NCI-H2171 (cell line): ENCODE measurements around the gene RIMS3.

Source experiments
- DNase-seq: peaks from one replicate; lab custom pipeline; 2025; lab: John Stamatoyannopoulos, UW

Gene RIMS3

DNA sequence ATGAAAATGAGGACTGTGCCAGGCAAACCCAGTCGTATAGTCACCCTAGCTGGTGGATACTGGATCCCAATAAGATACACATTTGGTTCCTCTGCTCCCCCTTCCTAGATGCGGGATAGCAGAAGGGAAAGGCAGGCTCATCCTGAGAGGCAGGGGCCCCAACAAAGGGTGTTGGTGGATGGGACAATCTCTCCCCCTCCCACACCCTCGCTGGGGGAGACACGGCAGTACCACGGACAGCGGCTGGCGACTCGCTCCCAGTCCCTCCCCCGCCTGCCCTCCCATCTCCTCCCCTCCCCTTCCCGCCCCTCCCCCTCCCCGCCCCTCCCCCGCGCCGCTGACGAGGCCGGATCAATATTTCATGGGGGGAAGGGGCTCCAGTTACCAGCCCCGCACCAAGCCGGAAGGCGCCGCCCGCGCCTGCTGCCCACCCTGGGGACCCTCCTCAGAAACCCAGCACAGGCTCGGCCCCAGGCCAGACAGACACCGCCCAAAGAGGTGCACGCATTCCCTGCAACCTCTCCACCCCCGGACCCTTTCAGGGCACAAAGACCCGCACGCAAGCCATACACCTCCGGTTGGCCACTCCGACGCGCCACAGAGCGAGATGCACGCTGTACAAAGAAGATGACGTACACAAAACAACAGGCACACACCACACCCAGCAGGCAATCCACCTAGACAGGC is 11.5 kb downstream of the RIMS3 start:
- DNase-seq = no peak

DNA sequence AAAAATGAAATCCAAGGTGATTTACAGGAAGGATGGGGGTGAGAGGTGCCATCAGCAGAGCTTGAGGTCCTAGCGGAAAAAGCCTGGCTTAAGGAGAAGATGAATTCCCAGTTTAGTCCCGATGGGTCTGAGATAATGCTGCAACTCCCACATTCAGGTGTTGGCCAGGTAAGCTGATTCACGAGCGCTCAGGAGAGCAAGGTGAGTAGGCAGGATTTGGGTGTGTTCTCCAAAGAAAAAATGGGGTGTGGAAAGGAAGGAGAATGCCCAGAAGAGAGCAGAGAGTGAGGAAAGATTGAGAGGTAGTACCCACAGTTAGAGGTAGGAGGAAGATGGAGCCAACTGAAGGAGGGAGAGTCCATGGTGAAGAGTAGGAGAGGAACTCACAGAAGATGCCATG is 12.5 kb downstream of the RIMS3 start:
- DNase-seq = no peak

DNA sequence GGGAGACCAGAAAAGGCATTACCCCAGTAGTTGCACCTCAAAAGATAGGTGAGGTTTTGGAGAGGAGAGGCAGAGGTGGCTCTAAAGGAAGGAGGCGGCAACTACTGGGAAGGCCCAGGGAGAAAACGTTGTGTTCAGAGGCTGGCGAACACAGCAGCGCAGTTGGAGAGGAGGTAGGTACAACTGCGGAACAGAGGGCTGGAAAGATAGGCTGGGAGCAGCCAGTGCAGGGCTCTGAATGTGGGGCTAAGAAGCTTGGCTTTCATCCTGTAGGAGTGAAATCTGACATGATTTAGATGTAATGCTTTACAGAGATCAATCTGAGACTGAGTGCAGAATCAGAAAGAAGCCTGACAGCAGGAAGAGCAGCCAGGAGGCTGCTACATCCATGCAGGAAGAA is 13.0 kb downstream of the RIMS3 start:
- DNase-seq = no peak

DNA sequence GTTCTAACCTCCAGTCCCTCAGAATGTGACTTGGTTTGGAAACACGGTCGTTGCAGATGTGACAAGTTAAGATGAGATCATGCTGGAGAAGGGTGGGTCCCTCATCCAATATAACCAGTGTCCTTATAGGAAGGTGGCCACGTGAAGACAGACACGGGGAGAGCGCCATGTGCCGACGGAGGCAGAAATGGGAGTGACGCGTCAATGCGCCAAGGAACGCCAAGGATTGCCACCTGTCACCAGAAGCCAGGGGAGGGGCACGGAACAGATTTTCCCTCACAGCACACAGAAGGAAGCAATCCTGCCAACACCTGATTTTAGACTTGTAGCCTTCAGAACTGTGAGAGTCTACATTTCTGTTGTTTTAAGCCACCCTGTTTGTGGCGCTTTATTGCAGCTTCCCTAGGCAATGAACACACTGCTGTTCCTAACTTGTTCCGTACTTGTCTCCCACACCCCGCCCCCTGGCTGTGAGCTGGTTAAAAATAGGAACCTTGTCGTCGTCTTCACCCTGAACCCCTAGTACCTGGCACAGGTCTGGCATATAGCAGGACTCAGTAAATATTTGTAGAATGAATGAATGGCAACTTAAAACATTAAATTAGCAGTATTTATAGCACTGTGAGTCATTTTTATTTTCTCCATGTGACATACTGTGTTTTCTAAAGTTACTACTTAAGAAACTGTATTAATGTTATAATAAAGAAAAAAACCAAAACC is 14.2 kb downstream of the RIMS3 start:
- peak; percentile 79 for DNase-seq

DNA sequence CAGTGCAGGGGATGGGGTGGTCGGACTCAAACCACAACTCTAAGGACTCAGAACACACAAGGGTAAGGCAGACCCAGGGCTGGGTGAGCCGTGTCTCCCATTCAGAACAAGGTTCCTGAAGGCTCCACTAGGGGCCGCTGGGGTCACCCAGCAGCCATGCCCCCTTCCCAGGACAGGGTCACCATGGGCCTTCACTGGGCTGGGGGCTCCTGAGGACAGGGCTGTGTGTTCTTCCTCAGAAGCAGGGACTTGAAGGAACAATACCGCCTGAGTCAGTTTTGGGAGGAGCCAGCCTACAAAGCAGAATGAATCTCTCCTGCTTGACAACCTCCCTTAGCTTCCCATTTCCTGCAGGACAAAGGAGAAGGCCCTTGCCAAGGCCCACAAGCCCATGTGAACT is 15.4 kb downstream of the RIMS3 start:
- DNase-seq = no peak

DNA sequence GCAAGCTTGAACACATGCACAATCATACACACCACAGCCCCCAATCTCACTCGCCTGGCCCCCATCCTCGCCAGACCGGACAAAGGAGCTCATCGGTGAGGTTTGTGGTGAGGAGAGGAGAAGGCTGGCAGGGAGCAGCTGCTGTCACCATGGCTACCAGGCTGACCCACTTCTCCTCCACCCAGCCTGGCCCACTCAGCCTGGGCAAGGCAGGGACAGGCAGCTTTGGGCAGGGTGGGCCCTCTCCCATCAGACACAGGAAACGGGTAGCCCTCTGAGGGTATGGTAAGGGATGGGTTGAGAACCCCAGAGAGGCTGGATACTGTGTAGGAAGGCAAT is 15.9 kb downstream of the RIMS3 start:
- no peak for DNase-seq

DNA sequence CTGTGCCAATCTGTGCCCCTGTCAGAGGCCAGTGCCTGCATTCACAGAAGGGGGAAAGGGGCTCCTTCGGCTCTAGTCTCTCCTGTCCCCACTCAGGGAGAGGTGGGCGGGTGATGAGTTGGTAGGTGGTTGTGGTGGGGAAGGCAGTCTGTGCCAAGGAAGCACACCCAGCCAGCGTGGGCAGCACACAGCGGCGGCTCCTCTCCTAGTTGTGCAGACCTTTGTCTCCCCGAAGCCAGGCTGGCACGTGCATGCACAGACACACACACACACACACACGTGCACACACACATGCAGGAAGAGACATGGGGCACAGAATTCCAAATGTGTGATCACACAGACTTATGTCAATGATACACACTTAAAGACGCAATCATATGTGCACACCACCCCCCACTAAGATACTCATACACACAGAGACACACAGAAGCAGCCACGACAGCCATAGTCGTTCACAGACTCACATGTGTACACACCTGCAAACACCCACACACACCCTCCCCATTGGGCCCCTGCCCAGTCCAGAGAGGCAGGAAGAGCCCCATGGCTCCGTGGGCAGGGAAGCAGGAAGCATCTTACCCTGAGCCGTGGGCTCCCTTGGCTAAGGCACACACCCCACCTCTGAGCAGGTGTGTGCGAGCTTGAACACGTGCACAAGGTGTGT is 16.4 kb downstream of the RIMS3 start:
- DNase-seq = no peak

DNA sequence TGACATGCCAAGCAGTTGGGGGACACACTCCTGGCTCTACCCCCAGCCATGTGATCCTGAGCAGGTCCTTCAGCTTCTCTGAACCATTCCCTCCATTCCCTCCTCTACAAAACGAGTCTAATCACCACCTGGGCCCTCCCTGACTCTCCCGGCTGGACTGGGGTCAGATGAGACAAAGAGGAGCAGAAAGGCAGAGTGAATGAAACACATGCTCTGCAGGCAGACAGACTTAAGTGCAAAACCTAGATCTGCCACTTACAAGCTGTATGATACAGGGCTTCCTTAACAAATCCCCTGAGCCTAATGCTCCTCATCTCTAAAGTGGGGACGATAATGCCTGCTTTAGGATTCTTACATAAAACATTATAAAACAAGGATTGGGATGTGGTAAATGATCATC is 17.3 kb downstream of the RIMS3 start:
- DNase-seq = no peak

DNA sequence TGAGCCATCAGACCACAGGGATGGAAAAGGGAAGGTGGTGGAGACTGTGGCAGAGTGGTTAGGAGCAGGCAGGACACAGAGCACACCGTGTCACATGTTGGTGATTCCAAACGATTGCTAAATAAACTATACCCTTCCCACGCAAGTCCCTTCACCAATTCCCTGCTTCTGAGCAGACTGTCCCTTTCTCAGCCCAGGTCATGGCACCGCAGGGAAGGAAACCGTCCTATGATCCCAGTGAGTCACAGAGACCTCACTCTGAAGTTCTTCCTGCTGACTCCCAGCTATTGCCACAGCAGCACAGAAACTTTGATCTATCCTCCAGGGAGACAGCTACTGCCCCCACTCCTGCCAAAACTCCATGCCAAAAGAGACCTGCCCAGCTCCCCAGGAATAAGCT is 19.2 kb downstream of the RIMS3 start:
- DNase-seq = no peak

DNA sequence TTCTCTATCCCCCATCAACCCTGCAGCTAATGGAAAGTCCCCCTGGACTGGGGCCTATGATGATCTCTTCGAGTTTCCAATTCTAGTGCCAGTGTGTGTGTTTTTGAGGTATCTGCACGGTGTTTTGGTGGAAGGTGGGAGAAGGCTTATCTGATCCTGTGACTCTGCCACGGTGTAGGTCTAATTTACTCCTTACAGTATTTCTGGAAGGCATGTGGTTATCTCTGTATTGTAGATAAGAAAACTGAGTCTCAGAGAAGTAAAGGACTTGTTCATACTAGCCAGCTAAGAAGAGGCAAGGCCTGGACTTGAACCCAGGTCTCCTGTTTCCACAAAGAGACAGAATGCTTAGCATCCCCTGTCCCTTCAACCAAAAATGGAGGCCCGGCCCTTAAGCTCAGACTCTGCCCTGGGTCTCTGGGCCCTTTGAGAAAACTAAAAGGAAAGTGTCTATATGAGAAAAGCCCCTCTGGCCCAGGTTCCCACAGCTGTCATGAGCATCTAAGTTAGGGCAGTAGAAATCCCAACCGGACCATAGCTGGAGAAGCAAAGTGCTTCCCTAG is 20.3 kb downstream of the RIMS3 start:
- no peak for DNase-seq

DNA sequence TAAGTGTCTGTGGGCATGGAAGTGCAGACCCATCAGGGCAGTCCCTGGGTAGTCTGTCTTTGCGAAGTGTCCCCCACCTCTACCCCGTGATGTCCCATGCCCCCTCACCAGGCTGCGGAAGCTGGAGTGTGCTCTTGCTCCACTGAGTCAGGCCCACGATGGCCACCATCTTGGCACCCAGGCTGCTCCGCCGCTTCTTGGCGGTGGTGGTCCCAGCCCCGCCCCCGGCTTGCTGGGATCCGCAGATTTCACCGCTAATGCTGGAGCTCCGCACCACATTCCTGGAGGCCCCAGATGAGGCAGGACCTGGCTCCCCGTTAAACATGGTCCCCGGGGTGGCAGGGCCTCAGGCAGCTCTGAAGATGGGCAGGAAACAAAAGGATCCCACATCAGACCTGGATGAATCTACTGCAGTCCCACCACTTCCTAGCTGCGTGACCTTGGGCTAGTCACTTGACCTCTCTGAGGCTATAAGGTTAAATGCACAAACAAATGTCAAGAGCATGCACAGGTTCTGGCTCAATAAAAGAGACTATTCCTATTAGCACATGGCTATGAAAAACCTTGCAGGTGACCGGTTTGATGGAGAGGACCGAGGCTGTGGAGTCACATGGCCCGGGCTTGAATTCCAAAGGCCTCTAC is 23.8 kb downstream of the RIMS3 start:
- no peak for DNase-seq

DNA sequence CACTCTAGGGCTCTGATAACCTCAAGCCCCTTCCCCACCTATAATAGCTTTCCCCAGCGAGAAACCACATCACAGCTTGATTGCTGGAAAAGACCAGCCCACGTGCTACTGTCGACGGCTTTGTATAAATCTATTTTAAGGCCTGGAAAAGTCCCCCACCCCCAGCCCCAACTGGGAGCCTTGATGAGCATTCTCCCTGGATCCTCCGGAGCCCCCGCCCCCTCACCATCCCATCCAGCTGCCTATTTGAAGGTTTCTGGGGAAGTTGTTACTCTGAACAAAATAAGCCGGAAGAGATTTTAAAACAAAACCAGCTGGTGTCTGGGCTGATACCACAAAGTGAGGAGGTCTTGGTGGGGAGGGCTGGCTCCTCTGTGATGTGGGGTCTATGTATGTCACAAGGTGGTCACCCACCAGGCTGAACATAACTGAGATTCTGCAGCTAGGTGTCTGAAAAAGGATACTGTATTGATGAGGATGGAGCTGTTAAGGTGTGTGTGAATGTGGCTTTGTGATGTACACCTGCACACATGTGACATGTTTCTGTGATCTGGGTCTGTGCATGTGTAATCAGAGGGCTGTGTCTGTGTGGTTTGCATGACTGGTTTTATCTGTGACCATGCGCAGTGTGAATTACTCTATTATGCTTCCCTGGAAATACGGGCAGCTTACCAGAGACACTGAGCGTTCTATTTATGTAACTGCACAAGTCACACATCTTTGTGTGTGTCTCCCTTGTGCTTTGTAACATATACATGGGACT is 25.0 kb downstream of the RIMS3 start:
- DNase-seq = no peak

DNA sequence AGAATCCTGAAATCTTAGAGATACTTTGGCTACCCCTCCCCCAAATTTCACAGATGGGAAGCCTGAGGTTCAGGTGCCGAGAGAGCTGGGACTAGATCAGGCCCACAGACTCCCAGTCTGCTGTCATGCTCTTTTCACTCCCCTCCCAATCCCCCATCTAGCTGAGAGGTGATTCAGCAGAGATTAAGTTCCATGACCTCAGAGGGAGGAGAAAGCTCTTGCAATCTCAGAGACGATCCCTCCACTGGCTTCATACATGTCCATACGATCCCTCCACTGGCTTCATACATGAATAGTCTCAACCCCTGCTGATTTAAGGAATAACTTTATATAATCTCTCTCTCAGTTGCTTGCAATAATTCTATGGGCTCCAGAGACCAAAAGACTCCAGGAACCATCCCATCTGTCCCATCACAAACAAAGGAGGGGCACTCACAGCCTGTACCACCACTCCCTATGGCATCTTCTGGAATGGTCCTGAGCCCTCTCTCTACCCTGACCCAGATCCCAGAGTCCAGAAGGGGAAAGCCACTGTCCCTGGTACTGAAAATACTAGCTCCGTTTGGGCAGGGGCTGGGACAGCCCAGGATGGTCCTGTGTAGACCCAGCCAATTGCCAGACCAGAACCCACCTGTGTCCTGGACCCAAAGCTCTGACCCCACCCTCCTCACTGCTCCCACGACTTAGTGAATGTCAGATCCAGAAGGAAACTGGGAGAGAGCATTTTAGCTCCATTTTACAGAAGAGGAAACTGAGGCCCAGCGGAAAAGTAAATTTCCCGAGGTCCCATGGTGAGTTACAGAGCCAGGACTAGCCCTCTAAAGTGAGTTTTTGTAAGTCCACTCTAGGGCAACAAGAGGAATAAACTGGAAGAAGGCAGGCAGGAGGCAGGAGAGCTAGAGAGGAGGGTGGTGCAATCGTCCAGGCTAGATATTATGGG is 27.1 kb downstream of the RIMS3 start:
- DNase-seq = no peak

DNA sequence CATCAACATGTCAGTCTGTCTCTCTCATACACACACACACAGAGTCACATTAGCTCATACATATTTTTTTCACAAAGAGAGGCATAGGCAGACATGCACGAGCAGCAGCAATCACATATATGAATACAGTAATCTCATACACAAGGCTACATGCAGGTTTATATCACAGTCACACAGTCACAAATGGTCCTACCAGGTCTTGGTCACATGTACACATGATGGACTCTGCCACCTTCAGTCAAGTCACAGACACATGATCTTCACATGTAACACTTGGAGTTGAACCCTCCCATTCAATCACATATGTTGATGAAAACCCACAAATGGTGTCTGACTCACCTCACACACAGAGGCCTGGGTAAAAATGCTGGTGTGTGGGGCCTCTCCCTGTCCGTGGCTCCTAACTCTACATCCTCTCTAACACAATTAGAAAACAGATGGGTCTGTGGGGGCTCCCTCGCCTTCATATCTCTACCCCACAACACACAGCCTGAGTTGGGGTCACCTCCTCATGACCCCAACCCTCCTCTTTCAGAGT is 27.9 kb downstream of the RIMS3 start:
- DNase-seq = no peak

DNA sequence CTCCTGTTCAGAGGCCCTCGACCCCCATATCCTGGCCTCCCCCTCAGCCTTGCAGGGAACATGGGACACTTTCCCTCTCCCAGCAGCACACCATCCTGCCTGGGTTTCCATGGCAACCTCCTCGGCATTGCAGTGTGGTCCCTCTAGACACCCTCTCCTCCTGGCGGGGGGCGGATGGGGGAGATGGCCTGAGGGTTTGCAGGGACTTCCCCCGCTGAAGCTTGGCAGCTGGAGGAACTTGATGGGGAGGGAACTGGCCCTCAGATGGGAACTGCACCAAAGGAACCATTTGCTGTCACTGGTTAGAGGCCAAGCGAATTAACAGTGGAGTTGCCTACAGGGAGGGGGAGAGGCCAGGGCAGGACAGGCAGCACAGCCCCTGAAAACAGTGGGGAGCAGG is 28.7 kb downstream of the RIMS3 start:
- DNase-seq = no peak

DNA sequence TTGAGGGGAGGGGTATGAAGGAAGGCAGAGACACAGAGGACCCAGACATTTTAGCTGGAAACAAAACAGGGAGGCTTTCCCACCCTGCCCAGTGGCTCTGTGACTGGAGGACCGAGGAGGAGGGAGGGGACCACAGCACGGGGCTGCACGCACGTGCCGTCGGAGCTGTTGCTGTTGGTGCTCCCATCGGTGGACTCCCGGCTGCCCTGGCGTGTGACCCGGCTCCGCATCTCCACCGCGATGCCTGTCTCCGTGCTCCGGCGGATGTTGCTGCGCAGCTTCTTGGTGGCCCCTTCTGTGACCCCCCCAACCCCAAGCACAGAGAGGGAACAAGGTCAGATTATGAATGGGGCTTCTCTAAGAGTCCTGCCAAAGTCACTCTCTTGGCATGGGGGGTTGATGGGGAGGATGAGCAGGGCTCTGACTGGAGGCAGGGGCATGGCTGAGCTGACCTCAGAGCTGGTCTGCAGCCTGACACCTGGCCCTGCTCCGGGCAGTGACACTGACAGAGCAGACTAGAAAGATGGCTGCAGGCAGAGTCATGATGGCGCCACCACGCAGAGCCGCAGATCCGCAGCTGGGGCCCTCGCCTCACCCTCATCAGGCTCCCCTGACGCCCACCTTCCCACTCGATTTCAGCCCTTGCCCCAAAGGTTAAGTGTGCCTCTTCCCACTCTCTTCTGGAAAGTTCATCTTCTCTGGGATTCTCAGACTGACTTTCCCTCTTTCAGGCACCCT is 29.6 kb downstream of the RIMS3 start:
- no peak for DNase-seq

DNA sequence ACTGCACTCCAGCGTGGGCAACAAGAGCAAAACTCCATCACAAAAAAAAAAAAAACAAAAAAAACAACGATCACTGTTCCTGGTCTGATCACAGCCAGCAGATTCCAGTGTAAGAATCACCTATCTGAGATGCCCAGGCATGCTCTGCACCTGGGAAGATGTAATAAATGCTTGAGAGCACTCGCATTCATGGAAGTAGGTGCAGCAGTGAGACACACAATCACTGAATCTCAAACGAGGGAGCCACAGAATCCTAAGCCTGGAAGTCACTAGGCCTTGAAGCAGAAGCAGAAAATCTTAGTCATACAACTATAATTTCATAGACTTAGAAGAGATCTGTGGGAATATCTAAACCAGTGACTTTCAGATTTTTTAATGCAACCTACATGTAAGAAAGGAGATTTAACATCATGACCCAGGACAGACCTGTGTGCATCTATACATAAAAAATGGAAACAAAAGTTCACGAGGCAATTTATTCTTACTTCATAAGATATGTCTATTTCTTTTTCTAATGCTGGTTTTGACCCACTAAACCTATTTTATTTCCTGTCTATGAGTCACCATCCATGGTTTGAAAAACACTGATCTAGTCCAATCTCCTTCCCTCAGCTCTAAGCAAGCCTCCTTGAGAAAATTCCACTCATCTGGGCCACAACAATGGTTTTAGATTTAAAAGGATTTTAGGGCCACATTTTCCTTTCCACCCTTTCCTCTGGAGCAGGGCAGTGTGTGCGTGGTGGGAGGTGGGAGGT is 30.4 kb downstream of the RIMS3 start:
- DNase-seq = no peak

DNA sequence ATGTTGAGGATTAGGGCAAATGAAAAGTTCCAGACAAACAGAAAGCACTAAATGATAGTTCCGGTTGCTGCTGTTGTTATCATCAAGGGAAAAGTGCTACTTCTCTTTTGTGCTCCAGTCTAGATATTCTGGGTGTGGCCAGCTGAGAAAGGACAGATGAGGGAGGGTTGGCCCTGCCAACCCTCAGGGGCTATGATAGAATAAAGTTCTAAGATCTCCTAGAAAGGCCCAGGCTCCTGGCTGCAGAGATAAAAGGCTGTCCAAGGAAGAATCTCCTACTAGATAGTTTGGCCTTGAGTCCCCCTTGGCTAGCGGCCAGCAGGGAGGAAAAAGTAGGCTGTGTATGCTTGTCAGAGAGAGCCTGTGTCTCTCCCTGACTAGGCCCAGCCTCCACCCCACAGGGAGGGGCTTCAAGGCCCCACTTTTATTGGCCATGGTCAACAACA is 31.5 kb downstream of the RIMS3 start:
- no peak for DNase-seq

DNA sequence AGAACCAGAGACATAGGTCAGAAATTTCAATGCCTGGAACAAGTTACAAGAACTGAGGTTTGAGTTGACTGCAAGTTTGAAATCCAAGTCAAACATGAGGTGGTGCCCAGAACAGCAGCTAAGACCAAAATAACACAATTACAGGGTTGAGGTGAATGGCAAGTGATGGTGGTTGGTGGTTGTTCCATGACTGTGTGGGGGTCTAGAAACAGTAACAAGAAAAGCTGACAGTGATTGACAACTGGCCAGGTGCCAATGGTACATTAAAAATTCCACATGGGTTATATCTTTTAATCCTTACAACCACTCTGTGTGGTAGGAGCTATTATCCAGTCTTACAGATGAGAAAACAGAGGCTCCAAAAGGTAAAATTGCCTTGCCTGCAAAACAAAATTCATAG is 32.0 kb downstream of the RIMS3 start:
- no peak for DNase-seq
